SK-N-SH treated with all-trans-retinoic acid at 6 μM for 48 hours (cell line): ENCODE measurements around the gene TIA1.

ENCODE experiments used
- BACH2 ChIP-seq: fragments of 250-450 bp; sonication (Bioruptor Pico); IDR thresholded peaks from 2 replicates; pipeline ENCODE4 v1.9.0; 2021; ENCODE audit warnings: mild to moderate bottlenecking, borderline replicate concordance
- ESRRG ChIP-seq: fragments of 250-450 bp; sonication (Bioruptor Pico); IDR thresholded peaks from 2 replicates; pipeline ENCODE4 v1.6.1; 2021; ENCODE audit warnings: mild to moderate bottlenecking
- GLIS3 ChIP-seq: fragments of 250-450 bp; sonication (Bioruptor Pico); IDR thresholded peaks from 2 replicates; pipeline ENCODE4 v1.5.0; 2020; ENCODE audit warnings: mild to moderate bottlenecking, moderate library complexity
- ISL1 ChIP-seq: fragments of 250-450 bp; sonication (Bioruptor Pico); IDR thresholded peaks from 2 replicates; pipeline ENCODE4 v2.1.2; 2022; ENCODE audit warnings: mild to moderate bottlenecking, moderate library complexity
- RARB ChIP-seq: fragments of 250-450 bp; sonication (Bioruptor Pico); IDR thresholded peaks from 2 replicates; pipeline ENCODE4 v1.8.0; 2021; ENCODE audit warnings: mild to moderate bottlenecking, moderate library complexity
- TOX ChIP-seq: fragments of 250-450 bp; sonication (Bioruptor Pico); IDR thresholded peaks from 2 replicates; pipeline ENCODE4 v1.8.0; 2021; ENCODE audit warnings: mild to moderate bottlenecking, moderate library complexity, borderline replicate concordance
- ZFP3 ChIP-seq: fragments of 250-450 bp; sonication (Bioruptor Pico); IDR thresholded peaks from 2 replicates; pipeline ENCODE4 v1.5.0; 2020; ENCODE audit warnings: mild to moderate bottlenecking, moderate library complexity
- ZNF8 ChIP-seq: fragments of 450-650 bp; formaldehyde crosslinking; IDR thresholded peaks from 2 replicates; pipeline ENCODE4 v1.5.0; 2020; ENCODE audit warnings: mild to moderate bottlenecking, moderate library complexity
- TF ChIP-seq, protein P1 (sequence below): fragments of 250-450 bp; sonication (Bioruptor Pico); IDR thresholded peaks from 2 replicates; pipeline ENCODE4 v1.5.1; 2020; ENCODE audit warnings: low read depth, mild to moderate bottlenecking, moderate library complexity
- TF ChIP-seq, protein P2 (sequence below): fragments of 250-450 bp; sonication (Bioruptor Pico); IDR thresholded peaks from 2 replicates; pipeline ENCODE4 v1.5.0; 2020; ENCODE audit warnings: mild to moderate bottlenecking, moderate library complexity
- TF ChIP-seq, protein P3 (sequence below): fragments of 250-450 bp; sonication (Bioruptor Pico); IDR thresholded peaks from 2 replicates; pipeline ENCODE4 v1.8.0; 2020; ENCODE audit warnings: mild to moderate bottlenecking, moderate library complexity, borderline replicate concordance
- TF ChIP-seq, protein P4 (sequence below): fragments of 250-450 bp; sonication (Bioruptor Pico); IDR thresholded peaks from 2 replicates; pipeline ENCODE4 v1.8.0; 2021; ENCODE audit warnings: low read depth, mild to moderate bottlenecking, moderate library complexity, borderline replicate concordance

DNA sequence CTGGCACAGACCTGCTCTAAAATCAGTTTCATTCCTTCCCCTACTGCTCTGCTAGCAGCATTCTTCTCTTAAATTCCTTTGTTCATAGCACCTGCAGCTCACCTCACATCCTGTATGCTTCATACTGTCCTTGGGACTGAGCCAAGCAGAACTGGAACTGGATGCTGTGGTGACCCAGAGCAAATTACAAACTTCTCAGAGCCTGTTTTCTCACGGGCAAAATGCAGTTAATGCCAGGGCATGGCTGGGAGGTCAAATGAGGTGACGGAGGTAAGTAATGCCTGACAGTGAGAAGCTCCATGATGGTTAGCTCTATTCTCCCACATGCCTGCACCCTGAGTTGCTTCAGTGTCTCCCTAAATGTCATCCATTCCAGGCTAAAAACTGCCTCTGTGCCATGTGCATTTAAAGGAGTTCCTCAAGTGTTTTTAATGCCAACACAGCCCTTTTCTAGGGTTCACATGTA is 87.3 kb downstream of the TIA1 start:
- TF ChIP-seq, protein P1, sequence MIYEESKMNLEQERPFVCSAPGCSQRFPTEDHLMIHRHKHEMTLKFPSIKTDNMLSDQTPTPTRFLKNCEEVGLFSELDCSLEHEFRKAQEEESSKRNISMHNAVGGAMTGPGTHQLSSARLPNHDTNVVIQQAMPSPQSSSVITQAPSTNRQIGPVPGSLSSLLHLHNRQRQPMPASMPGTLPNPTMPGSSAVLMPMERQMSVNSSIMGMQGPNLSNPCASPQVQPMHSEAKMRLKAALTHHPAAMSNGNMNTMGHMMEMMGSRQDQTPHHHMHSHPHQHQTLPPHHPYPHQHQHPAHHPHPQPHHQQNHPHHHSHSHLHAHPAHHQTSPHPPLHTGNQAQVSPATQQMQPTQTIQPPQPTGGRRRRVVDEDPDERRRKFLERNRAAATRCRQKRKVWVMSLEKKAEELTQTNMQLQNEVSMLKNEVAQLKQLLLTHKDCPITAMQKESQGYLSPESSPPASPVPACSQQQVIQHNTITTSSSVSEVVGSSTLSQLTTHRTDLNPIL, result no peak
- TF ChIP-seq RARB (no peak), BACH2 (CRISPR knock-in tag) (no peak), ZFP3 (CRISPR knock-in tag) (no peak), TOX (CRISPR knock-in tag) (no peak), ISL1 (CRISPR knock-in tag) (no peak), GLIS3 (CRISPR knock-in tag) (no peak), ZNF8 (CRISPR knock-in tag) (no peak), ESRRG (no peak)
- TF ChIP-seq, protein P2, sequence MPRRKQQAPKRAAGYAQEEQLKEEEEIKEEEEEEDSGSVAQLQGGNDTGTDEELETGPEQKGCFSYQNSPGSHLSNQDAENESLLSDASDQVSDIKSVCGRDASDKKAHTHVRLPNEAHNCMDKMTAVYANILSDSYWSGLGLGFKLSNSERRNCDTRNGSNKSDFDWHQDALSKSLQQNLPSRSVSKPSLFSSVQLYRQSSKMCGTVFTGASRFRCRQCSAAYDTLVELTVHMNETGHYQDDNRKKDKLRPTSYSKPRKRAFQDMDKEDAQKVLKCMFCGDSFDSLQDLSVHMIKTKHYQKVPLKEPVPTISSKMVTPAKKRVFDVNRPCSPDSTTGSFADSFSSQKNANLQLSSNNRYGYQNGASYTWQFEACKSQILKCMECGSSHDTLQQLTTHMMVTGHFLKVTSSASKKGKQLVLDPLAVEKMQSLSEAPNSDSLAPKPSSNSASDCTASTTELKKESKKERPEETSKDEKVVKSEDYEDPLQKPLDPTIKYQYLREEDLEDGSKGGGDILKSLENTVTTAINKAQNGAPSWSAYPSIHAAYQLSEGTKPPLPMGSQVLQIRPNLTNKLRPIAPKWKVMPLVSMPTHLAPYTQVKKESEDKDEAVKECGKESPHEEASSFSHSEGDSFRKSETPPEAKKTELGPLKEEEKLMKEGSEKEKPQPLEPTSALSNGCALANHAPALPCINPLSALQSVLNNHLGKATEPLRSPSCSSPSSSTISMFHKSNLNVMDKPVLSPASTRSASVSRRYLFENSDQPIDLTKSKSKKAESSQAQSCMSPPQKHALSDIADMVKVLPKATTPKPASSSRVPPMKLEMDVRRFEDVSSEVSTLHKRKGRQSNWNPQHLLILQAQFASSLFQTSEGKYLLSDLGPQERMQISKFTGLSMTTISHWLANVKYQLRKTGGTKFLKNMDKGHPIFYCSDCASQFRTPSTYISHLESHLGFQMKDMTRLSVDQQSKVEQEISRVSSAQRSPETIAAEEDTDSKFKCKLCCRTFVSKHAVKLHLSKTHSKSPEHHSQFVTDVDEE, result no peak
- TF ChIP-seq, protein P3, sequence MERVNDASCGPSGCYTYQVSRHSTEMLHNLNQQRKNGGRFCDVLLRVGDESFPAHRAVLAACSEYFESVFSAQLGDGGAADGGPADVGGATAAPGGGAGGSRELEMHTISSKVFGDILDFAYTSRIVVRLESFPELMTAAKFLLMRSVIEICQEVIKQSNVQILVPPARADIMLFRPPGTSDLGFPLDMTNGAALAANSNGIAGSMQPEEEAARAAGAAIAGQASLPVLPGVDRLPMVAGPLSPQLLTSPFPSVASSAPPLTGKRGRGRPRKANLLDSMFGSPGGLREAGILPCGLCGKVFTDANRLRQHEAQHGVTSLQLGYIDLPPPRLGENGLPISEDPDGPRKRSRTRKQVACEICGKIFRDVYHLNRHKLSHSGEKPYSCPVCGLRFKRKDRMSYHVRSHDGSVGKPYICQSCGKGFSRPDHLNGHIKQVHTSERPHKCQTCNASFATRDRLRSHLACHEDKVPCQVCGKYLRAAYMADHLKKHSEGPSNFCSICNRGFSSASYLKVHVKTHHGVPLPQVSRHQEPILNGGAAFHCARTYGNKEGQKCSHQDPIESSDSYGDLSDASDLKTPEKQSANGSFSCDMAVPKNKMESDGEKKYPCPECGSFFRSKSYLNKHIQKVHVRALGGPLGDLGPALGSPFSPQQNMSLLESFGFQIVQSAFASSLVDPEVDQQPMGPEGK (CRISPR knock-in tag), result no peak
- TF ChIP-seq, protein P4, sequence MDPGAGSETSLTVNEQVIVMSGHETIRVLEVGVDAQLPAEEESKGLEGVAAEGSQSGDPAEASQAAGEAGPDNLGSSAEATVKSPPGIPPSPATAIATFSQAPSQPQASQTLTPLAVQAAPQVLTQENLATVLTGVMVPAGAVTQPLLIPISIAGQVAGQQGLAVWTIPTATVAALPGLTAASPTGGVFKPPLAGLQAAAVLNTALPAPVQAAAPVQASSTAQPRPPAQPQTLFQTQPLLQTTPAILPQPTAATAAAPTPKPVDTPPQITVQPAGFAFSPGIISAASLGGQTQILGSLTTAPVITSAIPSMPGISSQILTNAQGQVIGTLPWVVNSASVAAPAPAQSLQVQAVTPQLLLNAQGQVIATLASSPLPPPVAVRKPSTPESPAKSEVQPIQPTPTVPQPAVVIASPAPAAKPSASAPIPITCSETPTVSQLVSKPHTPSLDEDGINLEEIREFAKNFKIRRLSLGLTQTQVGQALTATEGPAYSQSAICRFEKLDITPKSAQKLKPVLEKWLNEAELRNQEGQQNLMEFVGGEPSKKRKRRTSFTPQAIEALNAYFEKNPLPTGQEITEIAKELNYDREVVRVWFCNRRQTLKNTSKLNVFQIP, result no peak
